GM12875 (cell line): ENCODE measurements around the gene C2orf78.

Experiments used
- H3K4me3 ChIP-seq: one replicate; pipeline ENCODE4 v1.5.1; 2011; ENCODE audit warnings: low read depth, low read length, control low read depth
- CTCF ChIP-seq: IDR thresholded peaks from 2 replicates; pipeline ENCODE4 v1.5.1; 2011; ENCODE audit warnings: low read depth, mild to moderate bottlenecking, control low read depth, inconsistent platforms, low read length, moderate library complexity, borderline replicate concordance; ENCODE audit not compliant: insufficient read depth

Gene C2orf78

GRCh38 chr2:73822991-73823390, 39.0 kb downstream of the C2orf78 start:
- H3K4me3 ChIP-seq: no peak overlapping the region

GRCh38 chr2:73823416-73823815, 39.4 kb downstream of the C2orf78 start:
- TF ChIP-seq CTCF: no peak
- H3K4me3 ChIP-seq: no peak overlapping the region

More at GRCh38 chr2:73822991-73823390, 39.0 kb downstream of the C2orf78 start:
- no peak for TF ChIP-seq CTCF

GRCh38 chr2:73823916-73824523, 40.0 kb downstream of the C2orf78 start:
- peak; percentile 72; the same call in 1 of the 2 replicates for TF ChIP-seq CTCF

GRCh38 chr2:73825408-73825807, 41.4 kb downstream of the C2orf78 start:
- no peak for TF ChIP-seq CTCF
- H3K4me3 ChIP-seq: no peak overlapping the region

More at GRCh38 chr2:73823916-73824523, 40.0 kb downstream of the C2orf78 start:
- H3K4me3 ChIP-seq: no peak overlapping the region

- TF ChIP-seq CTCF: peak; percentile 44; the same call in 1 of the 2 replicates
- no peak overlapping the region for H3K4me3 ChIP-seq
Measured at GRCh38 chr2:73827018-73827417, 43.0 kb downstream of the C2orf78 start.

GRCh38 chr2:73827660-73828388, 43.8 kb downstream of the C2orf78 start:
- no peak overlapping the region for H3K4me3 ChIP-seq
- TF ChIP-seq CTCF: no peak

- H3K4me3 ChIP-seq: peak overlapping the region; percentile 90
- no peak for TF ChIP-seq CTCF
Measured at GRCh38 chr2:73828389-73828817, 44.4 kb downstream of the C2orf78 start.
